ENCODE data around the gene PCSK2. TPM values are rescaled to one million over a fixed set of nuclear protein-coding genes. Genes with fewer than 3 reads are reported as not detected.

Gene PCSK2
- polyA plus RNA-seq, 1 donor from 2014 or later, result 27.9 TPM

DNA sequence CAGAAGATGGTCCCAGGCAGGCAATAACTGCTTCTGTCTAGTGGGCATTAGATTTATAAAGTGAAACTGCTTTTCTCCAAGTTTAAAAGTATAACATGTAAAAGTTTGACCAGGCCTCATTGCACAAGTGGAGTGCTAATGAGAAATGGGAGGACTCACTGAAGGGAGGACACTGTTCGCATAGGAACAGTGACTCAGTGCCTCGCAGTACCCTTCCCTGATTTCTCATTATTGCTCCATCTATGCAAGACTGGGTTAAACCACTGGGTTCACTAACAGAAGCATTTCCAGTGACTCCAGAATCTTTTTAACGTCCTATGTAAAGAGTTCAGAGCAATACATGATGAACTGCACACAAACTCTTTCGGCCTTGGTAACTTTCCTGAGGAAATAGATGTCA is 79.6 kb downstream of the PCSK2 start:
- Histone ChIP-seq H3K4me3 (ENCODE audit: low read length) (no peak overlapping the region), H3F3A (ENCODE audit: insufficient read depth, low read length, poor library complexity, severe bottlenecking) (peaks cover 3% of the 10 kb centered on the region), H2AFZ (ENCODE audit: low read depth, low read length) (no peak overlapping the region), H3K9me2 (ENCODE audit: insufficient read depth, low read length) (no peaks in the 10 kb centered on the region), H3K9me3 (ENCODE audit: low read length) (no peaks in the 10 kb centered on the region), H3K79me2 (replicated peaks; ENCODE audit: insufficient read depth, low read length) (no peaks in the 10 kb centered on the region), H3K36me3 (ENCODE audit: insufficient read depth, low read length) (no peaks in the 10 kb centered on the region), H3K9ac (ENCODE audit: low read length) (no peak overlapping the region), H4K20me1 (ENCODE audit: insufficient read depth) (no peaks in the 10 kb centered on the region), H3K27me3 (ENCODE audit: insufficient read depth, low read depth, low read length) (no peaks in the 10 kb centered on the region), H3K27ac (ENCODE audit: low read length) (no peak overlapping the region), H3K4me2 (ENCODE audit: low read length) (no peak overlapping the region)
- TF ChIP-seq EP300 (conservative IDR thresholded peaks at IDR 0.05; ENCODE audit: poor library complexity, severe bottlenecking), result no peak
- TF ChIP-seq RAD21 (conservative IDR thresholded peaks at IDR 0.05), result no peak
- TF ChIP-seq POLR2AphosphoS5 (IDR thresholded peaks at IDR 0.05), result no peak
- no peak for TF ChIP-seq MXI1 (conservative IDR thresholded peaks at IDR 0.05; ENCODE audit: poor library complexity, severe bottlenecking)
- TF ChIP-seq SMC3 (conservative IDR thresholded peaks at IDR 0.05; ENCODE audit: poor library complexity), result no peak
- no peak for TF ChIP-seq TAF1 (IDR thresholded peaks at IDR 0.05; ENCODE audit: low read depth)
- TF ChIP-seq, protein P1, sequence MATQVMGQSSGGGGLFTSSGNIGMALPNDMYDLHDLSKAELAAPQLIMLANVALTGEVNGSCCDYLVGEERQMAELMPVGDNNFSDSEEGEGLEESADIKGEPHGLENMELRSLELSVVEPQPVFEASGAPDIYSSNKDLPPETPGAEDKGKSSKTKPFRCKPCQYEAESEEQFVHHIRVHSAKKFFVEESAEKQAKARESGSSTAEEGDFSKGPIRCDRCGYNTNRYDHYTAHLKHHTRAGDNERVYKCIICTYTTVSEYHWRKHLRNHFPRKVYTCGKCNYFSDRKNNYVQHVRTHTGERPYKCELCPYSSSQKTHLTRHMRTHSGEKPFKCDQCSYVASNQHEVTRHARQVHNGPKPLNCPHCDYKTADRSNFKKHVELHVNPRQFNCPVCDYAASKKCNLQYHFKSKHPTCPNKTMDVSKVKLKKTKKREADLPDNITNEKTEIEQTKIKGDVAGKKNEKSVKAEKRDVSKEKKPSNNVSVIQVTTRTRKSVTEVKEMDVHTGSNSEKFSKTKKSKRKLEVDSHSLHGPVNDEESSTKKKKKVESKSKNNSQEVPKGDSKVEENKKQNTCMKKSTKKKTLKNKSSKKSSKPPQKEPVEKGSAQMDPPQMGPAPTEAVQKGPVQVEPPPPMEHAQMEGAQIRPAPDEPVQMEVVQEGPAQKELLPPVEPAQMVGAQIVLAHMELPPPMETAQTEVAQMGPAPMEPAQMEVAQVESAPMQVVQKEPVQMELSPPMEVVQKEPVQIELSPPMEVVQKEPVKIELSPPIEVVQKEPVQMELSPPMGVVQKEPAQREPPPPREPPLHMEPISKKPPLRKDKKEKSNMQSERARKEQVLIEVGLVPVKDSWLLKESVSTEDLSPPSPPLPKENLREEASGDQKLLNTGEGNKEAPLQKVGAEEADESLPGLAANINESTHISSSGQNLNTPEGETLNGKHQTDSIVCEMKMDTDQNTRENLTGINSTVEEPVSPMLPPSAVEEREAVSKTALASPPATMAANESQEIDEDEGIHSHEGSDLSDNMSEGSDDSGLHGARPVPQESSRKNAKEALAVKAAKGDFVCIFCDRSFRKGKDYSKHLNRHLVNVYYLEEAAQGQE (IDR thresholded peaks at IDR 0.05; ENCODE audit: borderline replicate concordance), result no peak
- no peak for TF ChIP-seq EZH2 (IDR thresholded peaks at IDR 0.05; ENCODE audit: borderline replicate concordance, insufficient read depth, low read length, poor library complexity, severe bottlenecking)
- TF ChIP-seq, protein P2, sequence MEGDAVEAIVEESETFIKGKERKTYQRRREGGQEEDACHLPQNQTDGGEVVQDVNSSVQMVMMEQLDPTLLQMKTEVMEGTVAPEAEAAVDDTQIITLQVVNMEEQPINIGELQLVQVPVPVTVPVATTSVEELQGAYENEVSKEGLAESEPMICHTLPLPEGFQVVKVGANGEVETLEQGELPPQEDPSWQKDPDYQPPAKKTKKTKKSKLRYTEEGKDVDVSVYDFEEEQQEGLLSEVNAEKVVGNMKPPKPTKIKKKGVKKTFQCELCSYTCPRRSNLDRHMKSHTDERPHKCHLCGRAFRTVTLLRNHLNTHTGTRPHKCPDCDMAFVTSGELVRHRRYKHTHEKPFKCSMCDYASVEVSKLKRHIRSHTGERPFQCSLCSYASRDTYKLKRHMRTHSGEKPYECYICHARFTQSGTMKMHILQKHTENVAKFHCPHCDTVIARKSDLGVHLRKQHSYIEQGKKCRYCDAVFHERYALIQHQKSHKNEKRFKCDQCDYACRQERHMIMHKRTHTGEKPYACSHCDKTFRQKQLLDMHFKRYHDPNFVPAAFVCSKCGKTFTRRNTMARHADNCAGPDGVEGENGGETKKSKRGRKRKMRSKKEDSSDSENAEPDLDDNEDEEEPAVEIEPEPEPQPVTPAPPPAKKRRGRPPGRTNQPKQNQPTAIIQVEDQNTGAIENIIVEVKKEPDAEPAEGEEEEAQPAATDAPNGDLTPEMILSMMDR (IDR thresholded peaks at IDR 0.05; ENCODE audit: poor library complexity, severe bottlenecking), result no peak

DNA sequence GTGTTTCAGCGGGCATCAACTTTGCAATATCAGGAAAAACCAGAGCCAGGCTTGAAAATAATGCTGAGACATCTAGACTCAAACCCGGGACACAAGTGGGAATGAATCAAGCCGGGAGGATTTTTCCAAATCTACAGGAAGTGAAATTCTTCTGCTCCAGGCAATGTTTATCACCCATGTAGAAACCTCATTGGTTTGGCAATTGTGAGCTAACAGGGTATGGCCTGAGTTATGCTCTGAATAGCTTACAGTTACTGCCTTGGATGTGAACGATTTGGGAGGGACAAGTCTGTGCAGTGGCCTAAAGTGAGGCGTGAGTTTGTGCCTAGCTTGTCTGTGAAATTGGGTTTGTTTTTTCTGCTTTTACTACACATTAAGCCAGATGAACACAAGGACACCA is 87.4 kb downstream of the PCSK2 start:
- no peaks in the 10 kb centered on the region for H3K27me3 ChIP-seq (ENCODE audit: insufficient read depth, low read depth, low read length)
- H3K79me2 ChIP-seq (replicated peaks; ENCODE audit: insufficient read depth, low read length), result no peaks in the 10 kb centered on the region
- no peak overlapping the region for H3K4me2 ChIP-seq (ENCODE audit: low read length)
- H3K9me2 ChIP-seq (ENCODE audit: insufficient read depth, low read length), result no peaks in the 10 kb centered on the region
- no peak for TF ChIP-seq EP300 (conservative IDR thresholded peaks at IDR 0.05; ENCODE audit: poor library complexity, severe bottlenecking)
- TF ChIP-seq EZH2 (IDR thresholded peaks at IDR 0.05; ENCODE audit: borderline replicate concordance, insufficient read depth, low read length, poor library complexity, severe bottlenecking), result no peak
- TF ChIP-seq, protein P1 (IDR thresholded peaks at IDR 0.05; ENCODE audit: borderline replicate concordance), result no peak
- no peak overlapping the region for H3K9ac ChIP-seq (ENCODE audit: low read length)
- H4K20me1 ChIP-seq (ENCODE audit: insufficient read depth), result no peaks in the 10 kb centered on the region
- H2AFZ ChIP-seq (ENCODE audit: low read depth, low read length), result no peak overlapping the region
- H3K27ac ChIP-seq (ENCODE audit: low read length), result no peak overlapping the region
- H3K4me3 ChIP-seq (ENCODE audit: low read length), result no peak overlapping the region
- no peaks in the 10 kb centered on the region for H3K9me3 ChIP-seq (ENCODE audit: low read length)
- H3F3A ChIP-seq (ENCODE audit: insufficient read depth, low read length, poor library complexity, severe bottlenecking), result no peaks in the 10 kb centered on the region
- no peaks in the 10 kb centered on the region for H3K36me3 ChIP-seq (ENCODE audit: insufficient read depth, low read length)
